Iris pigment epithelial cell (primary cell): ENCODE results near the gene SEMA4D.
A peak's percentile ranks its signal among the peaks of the same experiment; 100 is the strongest.

Experiments used
- DNase-seq: peaks from one replicate; pipeline ENCODE4 v3.0.0-alpha.2; 2011; ENCODE audit warnings: low read depth

The SEMA4D gene

GRCh38 chr9:89466451-89467277 is 31.2 kb downstream of the SEMA4D start:
- DNase-seq: no peak

- no peak for DNase-seq
These were observed 32.1 kb downstream of the SEMA4D start for GRCh38 chr9:89465726-89466308.

GRCh38 chr9:89465001-89465451 is 32.9 kb downstream of the SEMA4D start:
- no peak for DNase-seq

- no peak for DNase-seq
These were observed 33.5 kb downstream of the SEMA4D start for GRCh38 chr9:89464300-89464901.

- no peak for DNase-seq
These were observed 34.9 kb downstream of the SEMA4D start for GRCh38 chr9:89462817-89463683.

GRCh38 chr9:89462199-89462598 is 35.7 kb downstream of the SEMA4D start:
- no peak for DNase-seq

- DNase-seq: peak; percentile 66
These were observed 36.6 kb downstream of the SEMA4D start for GRCh38 chr9:89461265-89461664.

GRCh38 chr9:89460551-89460950 is 37.4 kb downstream of the SEMA4D start:
- DNase-seq: no peak

GRCh38 chr9:89458768-89459496 is 39.0 kb downstream of the SEMA4D start:
- DNase-seq: no peak

- DNase-seq: no peak
These were observed 40.5 kb downstream of the SEMA4D start for GRCh38 chr9:89457376-89457855.

- no peak for DNase-seq
These were observed 42.5 kb downstream of the SEMA4D start for GRCh38 chr9:89455356-89455824.

- no peak for DNase-seq
These were observed 43.2 kb downstream of the SEMA4D start for GRCh38 chr9:89454498-89455355.

- DNase-seq: no peak
These were observed 44.5 kb downstream of the SEMA4D start for GRCh38 chr9:89453452-89453851.

GRCh38 chr9:89452561-89452960 is 45.4 kb downstream of the SEMA4D start:
- no peak for DNase-seq

GRCh38 chr9:89450213-89450612 is 47.7 kb downstream of the SEMA4D start:
- DNase-seq: no peak

- no peak for DNase-seq
These were observed 48.6 kb downstream of the SEMA4D start for GRCh38 chr9:89449261-89449671.

- no peak for DNase-seq
These were observed 49.1 kb downstream of the SEMA4D start for GRCh38 chr9:89448821-89449220.

GRCh38 chr9:89448381-89448780 is 49.5 kb downstream of the SEMA4D start:
- DNase-seq: no peak

- no peak for DNase-seq
These were observed 50.5 kb downstream of the SEMA4D start for GRCh38 chr9:89447416-89447815.

GRCh38 chr9:89446961-89447310 is 51.0 kb downstream of the SEMA4D start:
- no peak for DNase-seq
